ENCODE data around the gene WRAP53. TPM values are rescaled to one million over a fixed set of nuclear protein-coding genes. Genes with fewer than 3 reads are reported as not detected.

The WRAP53 gene
- total RNA-seq, 1 donor from 2014 or later, result 7.1 TPM

GRCh38 chr17:7684851-7685532 is 3.3 kb upstream of the WRAP53 start:
- DNase-seq, result no peak

- DNase-seq, result peak; percentile 95
These were observed 2.6 kb upstream of the WRAP53 start for GRCh38 chr17:7685533-7686221.

- DNase-seq, result peak; percentile 85
These were observed 1.8 kb upstream of the WRAP53 start for GRCh38 chr17:7686222-7687071.

- DNase-seq, result peak; percentile 93
These were observed 987 bp upstream of the WRAP53 start, which contains the start of gene TP53 for GRCh38 chr17:7687072-7687907. TSS of gene TP53 (minus strand) at chr17:7687490. CDS start at chr17:7676594, 10,896 bp downstream.

- DNase-seq, result no peak
These were observed 585 bp downstream of the WRAP53 start for GRCh38 chr17:7688808-7689316.

- DNase-seq, result no peak
These were observed 7.3 kb downstream of the WRAP53 start for GRCh38 chr17:7695586-7695985.

GRCh38 chr17:7697828-7698588 is 9.7 kb downstream of the WRAP53 start:
- no peak for DNase-seq

- no peak for DNase-seq
These were observed 12.2 kb downstream of the WRAP53 start for GRCh38 chr17:7700510-7700909.

GRCh38 chr17:7701681-7702080 is 13.4 kb downstream of the WRAP53 start:
- no peak for DNase-seq

GRCh38 chr17:7702776-7703175 is 14.5 kb downstream of the WRAP53 start:
- DNase-seq, result no peak

GRCh38 chr17:7703584-7704479 is 15.6 kb downstream of the WRAP53 start:
- peak; percentile 53 for DNase-seq

GRCh38 chr17:7704601-7705268 is 16.5 kb downstream of the WRAP53 start, which contains the start of gene EFNB3:
TSS of gene EFNB3 (plus strand) at chr17:7705202. CDS start at chr17:7705599, 397 bp downstream.
- peak; percentile 36 for DNase-seq

GRCh38 chr17:7705269-7706255 is 17.3 kb downstream of the WRAP53 start:
- DNase-seq, result no peak

- DNase-seq, result no peak
These were observed 18.5 kb downstream of the WRAP53 start for GRCh38 chr17:7706631-7707354.

GRCh38 chr17:7707446-7707845 is 19.2 kb downstream of the WRAP53 start:
- no peak for DNase-seq

- DNase-seq, result no peak
These were observed 19.8 kb downstream of the WRAP53 start for GRCh38 chr17:7707858-7708750.
